Fibroblast of skin of right biceps (primary cell): Measurements from ENCODE around the gene COPZ1.
A peak's percentile ranks its signal among the peaks of the same experiment; 100 is the strongest.
"Not testable (repeated sequence)": the region's sequence is repeated elsewhere in the genome, so short reads cannot be mapped to it uniquely, and the experiment has no call there.

Experiments used
- DNase-seq: peaks from one replicate; pipeline ENCODE4 v3.0.0-alpha.2; 2013

COPZ1 gene

DNA sequence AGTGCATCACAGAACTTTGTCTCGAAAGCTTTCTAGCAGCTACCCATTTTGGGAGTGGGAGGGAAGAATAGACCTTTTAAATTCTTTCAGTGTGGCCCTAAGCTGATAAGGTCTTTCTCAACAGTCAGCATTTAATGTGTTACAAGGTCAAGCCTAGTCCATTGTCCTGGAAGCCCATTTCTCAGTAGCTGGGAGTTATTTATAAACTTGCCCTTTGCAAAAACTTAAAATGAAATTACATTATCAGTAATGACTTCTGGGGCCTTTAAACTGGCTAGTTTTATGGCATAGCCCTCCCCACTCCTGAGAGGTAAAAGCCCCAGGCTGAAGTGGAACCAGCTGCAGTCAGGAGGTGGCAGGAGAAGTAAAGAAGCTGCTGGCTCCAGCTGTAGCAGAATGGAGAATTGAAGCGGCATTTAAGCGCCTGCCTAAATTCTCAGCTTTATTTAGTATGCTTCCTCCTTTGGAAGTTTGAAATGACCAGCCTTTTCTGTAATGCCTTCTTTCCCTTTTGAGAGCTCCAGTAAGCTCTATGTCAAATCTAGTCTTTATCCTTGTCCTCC lies 12.4 kb downstream of the COPZ1 start:
- DNase-seq: no peak

DNA sequence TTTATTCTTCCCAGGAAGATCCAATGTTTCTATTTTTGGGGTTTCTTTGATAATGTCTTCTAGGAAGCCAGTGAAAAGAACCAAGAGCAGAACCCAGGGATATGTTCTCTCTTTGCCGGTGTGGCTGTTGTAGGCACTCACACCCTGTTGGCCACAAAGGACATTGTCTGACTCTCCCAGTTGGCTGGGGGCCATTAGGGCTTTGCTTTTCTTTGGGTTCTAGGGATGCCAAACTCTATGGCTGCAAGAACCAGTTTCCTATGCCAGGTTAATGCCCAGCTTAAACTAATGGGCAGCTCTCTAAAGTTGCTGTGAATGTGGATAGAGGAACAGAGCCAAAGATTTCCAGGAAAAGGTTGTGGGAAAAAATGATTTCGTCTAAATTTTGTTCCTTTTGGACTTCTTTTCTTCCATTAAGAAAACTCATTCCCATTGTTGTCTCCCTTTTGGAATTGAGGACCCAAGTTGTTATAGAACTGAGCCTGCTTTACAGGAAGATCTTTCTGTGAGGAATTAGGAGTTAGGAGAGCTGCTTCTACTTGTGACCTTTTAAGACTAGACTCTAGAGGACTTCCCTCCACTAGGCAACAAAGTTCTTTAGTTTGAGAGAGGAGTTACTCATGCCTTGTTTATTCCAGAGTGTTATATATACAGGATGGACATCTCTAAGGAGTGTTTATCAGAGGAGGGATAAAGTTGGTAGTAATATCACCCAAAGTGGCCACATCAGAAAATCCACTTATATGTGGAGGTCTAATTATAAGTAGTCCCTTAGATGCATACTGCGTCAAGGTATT lies 13.1 kb downstream of the COPZ1 start:
- DNase-seq: no peak

DNA sequence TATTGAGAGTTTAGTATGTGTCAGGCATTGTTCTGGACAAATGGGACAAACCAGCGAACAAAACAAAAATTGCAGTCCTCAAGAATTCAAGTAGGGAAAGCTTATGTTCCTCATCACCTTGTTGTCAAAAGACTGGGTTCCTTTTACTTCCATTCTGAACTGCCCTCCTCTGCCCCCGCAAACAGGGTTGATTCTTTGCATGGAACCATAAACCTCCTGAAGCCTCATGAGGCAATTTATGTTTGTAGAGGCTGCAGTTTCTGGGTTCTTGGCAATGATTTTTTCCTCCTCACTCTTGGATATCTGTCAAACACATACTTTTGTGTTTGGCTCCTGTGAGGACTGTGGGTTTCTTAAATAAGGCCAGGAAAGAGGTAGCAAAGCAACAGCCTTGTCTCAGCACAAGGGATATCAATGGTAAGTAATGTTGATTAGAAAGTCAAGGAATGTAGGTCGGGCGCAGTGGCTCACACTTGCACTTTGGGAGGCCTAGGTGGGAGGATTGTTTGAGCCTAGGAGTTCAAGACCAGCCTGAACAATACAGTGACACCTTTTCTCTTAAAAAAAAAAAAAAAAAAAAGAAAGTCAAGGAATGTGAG lies 13.9 kb downstream of the COPZ1 start:
- peak; percentile 41 for DNase-seq

- DNase-seq: no peak
Observed at GRCh38 chr12:54340846-54341245, 15.9 kb downstream of the COPZ1 start.

DNA sequence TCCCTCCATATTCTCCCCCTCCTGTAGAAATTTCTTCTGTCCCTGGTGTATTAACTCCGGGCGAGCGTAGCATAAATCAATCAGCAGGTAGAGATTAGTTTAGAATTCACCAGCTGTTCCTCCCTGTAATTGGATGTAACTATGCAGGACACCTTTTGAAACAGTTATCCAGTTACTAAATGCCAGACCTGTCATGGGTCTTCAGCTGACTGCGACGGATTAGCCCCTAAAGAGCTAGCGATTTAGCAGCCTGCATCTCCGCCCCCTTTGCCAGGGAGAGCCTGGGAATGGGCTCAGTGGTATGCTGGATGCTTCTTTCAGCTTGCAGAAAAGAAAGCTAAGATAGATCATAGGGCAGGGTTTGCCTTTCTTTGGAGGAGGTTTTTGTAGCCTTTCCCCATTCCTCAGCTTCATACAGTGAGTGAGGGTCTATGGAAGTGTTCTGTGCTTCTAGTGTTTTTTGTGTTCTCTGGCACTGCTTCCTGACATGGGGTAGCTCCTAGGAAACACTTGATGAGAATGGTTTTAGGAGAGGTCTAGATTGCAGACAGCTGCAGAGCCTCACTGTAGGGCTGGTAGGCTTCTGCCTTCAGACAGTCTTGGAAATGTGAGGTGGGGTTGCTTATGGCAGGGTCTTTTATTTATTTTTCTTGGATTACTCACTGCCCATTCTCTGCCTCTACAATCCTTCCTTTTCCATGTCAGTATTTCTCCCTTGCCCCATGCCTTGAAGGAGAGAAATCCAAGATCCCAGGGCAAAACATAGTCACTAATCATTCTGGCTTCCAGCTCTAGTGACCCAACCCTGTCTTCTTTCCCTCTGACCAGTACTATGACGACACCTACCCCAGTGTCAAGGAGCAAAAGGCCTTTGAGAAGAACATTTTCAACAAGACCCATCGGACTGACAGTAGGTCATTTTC lies 16.7 kb downstream of the COPZ1 start:
- no peak for DNase-seq

DNA sequence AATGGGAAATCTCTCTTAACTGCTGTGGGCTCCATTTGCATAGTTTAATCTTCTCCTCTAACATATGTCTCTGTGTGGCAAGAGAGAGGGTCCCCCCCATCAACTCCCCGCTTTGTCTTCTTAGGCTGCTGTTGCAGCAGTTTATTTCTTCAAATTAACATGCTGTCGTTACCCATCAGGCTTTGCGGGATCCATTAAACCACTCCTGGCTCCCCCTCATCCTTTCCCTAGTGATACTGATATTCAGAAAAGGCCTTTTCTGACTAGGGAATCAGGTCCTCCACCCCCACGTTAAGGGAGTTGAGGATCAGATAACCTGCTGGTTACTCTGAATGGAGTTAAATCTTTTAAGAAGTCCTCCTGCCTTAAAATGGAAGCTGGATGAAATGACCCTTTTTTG lies 24.1 kb downstream of the COPZ1 start:
- no peak for DNase-seq

DNA sequence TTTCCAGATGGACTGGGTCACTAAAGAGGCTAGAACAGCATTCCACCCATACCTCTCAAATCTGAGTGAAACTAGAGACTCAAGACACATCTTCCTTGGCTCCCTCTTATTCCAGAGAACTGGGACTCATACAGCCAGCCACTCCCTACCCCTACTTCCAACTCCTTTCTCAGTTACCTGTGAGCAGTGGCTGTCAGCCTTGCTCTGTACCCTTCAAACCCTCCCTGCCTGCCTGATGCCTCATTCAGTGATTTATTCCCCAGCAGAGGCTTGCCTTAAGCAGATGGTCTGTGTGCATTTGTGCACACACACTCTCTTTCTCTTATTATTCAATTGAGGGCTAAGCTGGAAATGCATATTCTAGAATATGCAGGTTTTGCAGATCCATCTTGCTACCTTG lies 24.7 kb downstream of the COPZ1 start:
- DNase-seq: no peak

GRCh38 chr12:54350743-54351142 lies 25.8 kb downstream of the COPZ1 start:
- DNase-seq: no peak

GRCh38 chr12:54351341-54351740 lies 26.4 kb downstream of the COPZ1 start:
- DNase-seq: no peak

GRCh38 chr12:54352022-54352531 lies 27.1 kb downstream of the COPZ1 start:
- peak; percentile 86 for DNase-seq

DNA sequence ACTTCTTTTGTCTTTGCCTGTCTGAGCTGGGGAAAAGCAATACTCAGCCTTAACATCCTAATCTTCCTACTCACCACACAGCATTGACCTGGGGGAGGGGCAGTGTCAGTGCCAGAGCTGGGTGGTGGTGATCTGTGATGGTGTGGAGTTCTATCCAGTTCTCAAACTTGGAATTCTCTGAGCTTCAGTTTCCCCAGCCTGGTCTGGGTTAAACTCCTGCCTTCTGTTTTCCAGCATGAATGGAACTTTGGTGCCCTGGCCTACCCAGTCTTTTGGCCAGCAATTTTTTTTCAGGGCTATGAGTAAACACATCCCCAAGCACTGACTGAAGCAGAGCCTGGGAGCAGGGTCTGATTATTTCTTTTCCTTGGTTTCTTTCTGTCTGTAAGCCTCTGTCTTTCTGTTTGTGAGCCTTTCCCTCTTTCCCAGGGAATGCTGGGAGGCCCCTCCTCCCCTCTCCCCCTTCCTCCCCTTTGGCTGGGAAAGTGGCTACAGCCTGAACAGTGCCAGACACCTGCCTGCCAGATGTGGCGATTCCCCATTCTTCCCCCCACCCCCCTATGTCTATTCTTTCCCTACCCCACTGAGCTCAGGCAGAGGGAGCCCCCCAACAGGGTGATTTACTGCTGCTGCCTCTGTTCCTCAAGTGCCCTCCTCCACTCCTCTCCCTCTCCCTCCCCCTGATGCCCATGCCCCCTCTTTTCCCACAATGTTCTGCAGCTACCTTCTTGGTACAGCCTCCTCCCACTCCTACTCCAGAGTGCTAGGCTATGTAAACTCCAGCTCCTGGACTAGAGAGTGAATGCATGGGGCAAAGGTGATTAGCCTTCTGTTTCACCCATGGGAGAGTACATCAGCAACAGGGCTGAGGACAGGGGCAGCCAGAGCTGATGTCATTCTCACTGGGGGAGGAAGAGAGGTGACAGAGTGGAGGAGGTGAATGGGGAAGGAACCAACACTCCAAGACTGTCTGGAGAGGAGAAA lies 28.3 kb downstream of the COPZ1 start:
- peak; percentile 65 for DNase-seq

DNA sequence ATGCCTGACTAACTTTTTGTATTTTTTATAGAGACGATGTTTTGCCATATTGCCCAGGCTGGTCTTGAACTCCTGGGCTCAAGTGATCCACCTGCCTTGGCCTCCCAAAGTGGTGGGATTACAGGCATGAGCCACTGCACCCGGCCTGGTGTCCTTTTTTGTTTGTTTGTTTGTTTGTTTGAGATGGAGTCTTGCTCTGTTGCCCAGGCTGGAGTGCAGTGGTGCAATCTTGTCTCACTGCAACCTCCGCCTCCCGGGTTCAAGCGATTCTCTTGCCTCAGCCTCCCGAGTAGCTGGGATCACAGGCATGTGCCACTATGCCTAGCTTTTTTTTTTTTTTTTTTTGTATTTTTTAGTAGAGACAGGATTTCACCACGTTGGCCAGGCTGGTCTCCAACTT lies 29.3 kb downstream of the COPZ1 start:
- not testable (repeated sequence) for DNase-seq

- DNase-seq: no peak
Observed at GRCh38 chr12:54355104-54355815, 30.3 kb downstream of the COPZ1 start.

- DNase-seq: no peak
Observed at GRCh38 chr12:54356228-54356627, 31.3 kb downstream of the COPZ1 start.

GRCh38 chr12:54356951-54357356 lies 32.0 kb downstream of the COPZ1 start:
- DNase-seq: peak; percentile 36

DNA sequence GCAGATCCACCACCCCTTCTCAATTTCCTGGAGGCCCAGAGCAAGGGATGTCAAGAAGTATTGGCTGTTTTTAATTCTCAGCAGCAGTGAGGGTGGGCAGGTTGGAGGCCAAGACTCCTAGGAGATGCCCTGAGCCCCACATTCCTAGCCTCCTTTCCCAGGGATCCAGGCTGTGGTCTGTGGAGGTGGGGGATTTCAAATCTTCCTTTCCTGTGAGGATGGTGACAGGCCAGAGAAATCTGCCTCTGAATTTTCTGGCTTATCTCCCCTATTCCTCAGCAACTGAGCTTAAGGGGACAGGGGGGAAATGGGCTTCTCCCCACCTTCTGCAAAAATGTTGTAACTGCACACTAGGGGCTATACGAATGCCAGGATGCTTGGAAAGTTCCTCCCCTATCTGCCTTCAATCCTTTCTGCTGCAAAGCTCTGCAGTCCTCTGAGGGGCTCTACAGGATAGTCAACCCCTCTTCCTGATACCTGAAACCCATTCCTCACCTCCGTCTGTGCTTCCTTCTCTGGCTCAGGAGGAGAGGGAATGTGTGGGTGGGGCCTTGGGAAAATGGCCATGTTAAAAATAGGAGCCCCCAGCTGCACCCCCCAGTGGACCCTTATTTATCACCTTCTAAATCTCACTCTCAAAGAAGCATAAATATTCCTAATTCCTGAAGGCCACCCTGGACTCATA lies 32.7 kb downstream of the COPZ1 start:
- DNase-seq: no peak

DNA sequence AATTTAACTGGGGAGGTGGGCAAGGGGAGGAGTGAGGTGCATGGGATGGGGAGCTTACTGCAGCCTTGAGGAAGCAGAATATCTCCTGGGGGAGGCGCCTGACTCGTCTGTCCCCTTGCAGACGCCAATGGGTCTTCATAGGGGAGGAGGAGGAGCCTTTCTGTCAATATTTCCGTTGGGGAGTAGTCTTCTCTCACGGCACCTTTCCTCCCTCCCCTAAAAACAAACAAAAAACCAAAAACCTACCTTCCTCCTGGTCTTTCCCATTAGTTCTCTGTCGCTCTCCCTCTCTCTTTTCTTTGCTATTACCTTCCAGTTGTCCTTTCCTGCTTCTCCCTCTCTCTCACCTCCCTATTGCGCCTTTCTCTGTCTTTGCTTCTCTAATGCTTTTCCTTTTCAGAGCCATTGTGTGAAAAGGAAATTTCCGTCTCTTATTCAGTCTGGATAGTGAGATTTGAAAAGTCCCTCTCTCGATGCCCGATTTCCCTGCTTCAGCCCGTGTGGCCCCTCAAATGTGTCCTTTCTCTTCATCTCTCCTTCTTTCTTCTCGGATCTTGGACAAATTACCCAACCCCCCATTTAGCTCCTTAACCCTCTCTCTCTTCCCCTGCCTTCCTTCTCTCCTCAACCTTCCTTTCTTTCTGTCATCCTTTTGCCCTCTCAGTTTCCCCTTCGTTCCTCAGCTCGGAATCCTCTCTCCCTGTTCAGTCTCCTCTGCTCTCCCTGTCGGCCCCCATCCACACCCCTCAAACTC lies 33.4 kb downstream of the COPZ1 start:
- DNase-seq: peak; percentile 50

GRCh38 chr12:54358945-54359761 lies 34.2 kb downstream of the COPZ1 start:
- DNase-seq: peak; percentile 100
